ENCODE measurements around the gene C11orf91. TPM values are rescaled to one million over a fixed set of nuclear protein-coding genes. Genes with fewer than 3 reads are reported as not detected.
A peak's percentile ranks its signal among the peaks of the same experiment; 100 is the strongest.

C11orf91 gene
- total and polyA plus RNA-seq, 12 donors, result 0.17 to 3.0 TPM; not detected in 10

GRCh38 chr11:33687733-33688479 lies 12.7 kb downstream of the C11orf91 start:
- Histone ChIP-seq H3K27ac (peak overlapping the region in 2 of 10 donors; percentile 84 to 94), H3K27me3 (no peaks in the 10 kb centered on the region), H3K36me3 (no peaks in the 10 kb centered on the region), H3K4me3 (no peak overlapping the region), H3K9me3 (peaks cover 0 to 6% (median 0%) of the 10 kb centered on the region in 11 donors), H3K4me1 (peaks cover 16 to 52% (median 38%) of the 10 kb centered on the region in 9 donors)
- peak in 1 of 2 donors; percentile 70 for DNase-seq
- WGBS, 2 donors, result 57 to 58% methylated on average over 2 of the region's 2 CpGs
- no peak for ATAC-seq
- intact Hi-C loops (cut with DNase I), result loop anchor here (1.0 to 10.0 kb wide), 12 partner anchors 139 to 733 kb away; partner anchors contain the start of gene CSTF3 (in 1 of the 10)
- peak; percentile 66 to 85 (median 76) for TF ChIP-seq CTCF (IDR thresholded peaks at IDR 0.05)

- no peaks in the 10 kb centered on the region for H3K36me3 ChIP-seq
- H3K4me3 ChIP-seq, result no peak overlapping the region
- no peak overlapping the region for H3K27ac ChIP-seq
- intact Hi-C loops (cut with DNase I), result loop anchor here in 9 of 10 donors (2.0 to 10.0 kb wide), 9 partner anchors 140 to 730 kb away; partner anchors contain the start of gene CSTF3 (in 1 of the 9)
- H3K4me1 ChIP-seq, result peaks cover 2 to 24% (median 15%) of the 10 kb centered on the region in 9 donors
- TF ChIP-seq CTCF (IDR thresholded peaks at IDR 0.05), result no peak
- peaks cover 0 to 11% (median 0%) of the 10 kb centered on the region in 11 donors for H3K9me3 ChIP-seq
- whole genome bisulfite sequencing, 2 donors, result 68 to 73% methylated on average over 3 of the region's 3 CpGs
- peaks cover 0 to 6% (median 0%) of the 10 kb centered on the region in 7 donors for H3K27me3 ChIP-seq
- DNase-seq, result no peak
- ATAC-seq, result no peak
Measured at GRCh38 chr11:33685082-33685481, 15.5 kb downstream of the C11orf91 start.

GRCh38 chr11:33684003-33684706 lies 16.5 kb downstream of the C11orf91 start:
- H3K27me3 ChIP-seq, result peaks cover 0 to 6% (median 0%) of the 10 kb centered on the region in 7 donors
- no peaks in the 10 kb centered on the region for H3K36me3 ChIP-seq
- H3K4me3 ChIP-seq, result no peak overlapping the region
- DNase-seq (no peak), ATAC-seq (no peak)
- intact Hi-C loops (cut with DNase I), result loop anchor here in 4 of 10 donors (2.0 to 10.0 kb wide), 4 partner anchors 137 to 729 kb away; no protein-coding TSS in a partner anchor
- H3K4me1 ChIP-seq, result peaks cover 0 to 15% (median 6%) of the 10 kb centered on the region in 9 donors
- no peak overlapping the region for H3K27ac ChIP-seq
- 73 to 78% methylated on average over 5 of the region's 5 CpGs for WGBS, 2 donors
- no peak for TF ChIP-seq CTCF (IDR thresholded peaks at IDR 0.05)
- H3K9me3 ChIP-seq, result peaks cover 0 to 11% (median 0%) of the 10 kb centered on the region in 11 donors

- DNase-seq, result no peak
- intact Hi-C loops (cut with DNase I), result loop anchor here in 5 of 10 donors (2.0 to 10.0 kb wide), 4 partner anchors 135 to 728 kb away; no protein-coding TSS in a partner anchor
- peaks cover 0 to 6% (median 0%) of the 10 kb centered on the region in 7 donors for H3K27me3 ChIP-seq
- H3K36me3 ChIP-seq, result no peaks in the 10 kb centered on the region
- H3K27ac ChIP-seq, result no peak overlapping the region
- H3K4me3 ChIP-seq, result no peak overlapping the region
- peaks cover 0 to 17% (median 2%) of the 10 kb centered on the region in 11 donors for H3K9me3 ChIP-seq
- H3K4me1 ChIP-seq, result no peaks in the 10 kb centered on the region
- 76 to 83% methylated on average over 4 of the region's 4 CpGs for WGBS, 2 donors
- TF ChIP-seq CTCF (IDR thresholded peaks at IDR 0.05), result peak in 1 of 9 donors; percentile 16
- no peak for ATAC-seq
Measured at GRCh38 chr11:33682446-33682845, 18.2 kb downstream of the C11orf91 start.

Data from heart right ventricle (tissue), 16 donors.